Activated naive CD4-positive, alpha-beta T cell treated with anti-CD3 and anti-CD28 coated beads for 36 hours (primary cell): ENCODE measurements around the gene RTL10. TPM values are rescaled to one million over a fixed set of nuclear protein-coding genes. Genes with fewer than 3 reads are reported as not detected.

Experiments used
- CTCF ChIA-PET: fragments of 350-600 bp; sonication (Branson Sonifier 250); formaldehyde crosslinking; loops from one replicate; lab custom pipeline; 2021; ENCODE audit warnings: antibody characterized with exemption; lab: Charles Lee
- DNase-seq: peaks from one replicate; pipeline ENCODE4 v3.0.0-alpha.2; 2020
- H3K27ac Mint-ChIP-seq: one replicate; pipeline ENCODE4 v1.8.0; 2021; ENCODE audit warnings: mild to moderate bottlenecking, mixed read lengths
- H3K27me3 Mint-ChIP-seq: one replicate; pipeline ENCODE4 v1.8.0; 2021; ENCODE audit warnings: low read depth, mixed read lengths
- H3K36me3 Mint-ChIP-seq: one replicate; pipeline ENCODE4 v1.8.0; 2021; ENCODE audit warnings: low read depth, mixed read lengths
- H3K4me1 Mint-ChIP-seq: one replicate; pipeline ENCODE4 v1.8.0; 2021; ENCODE audit warnings: low read depth, mixed read lengths
- H3K4me3 Mint-ChIP-seq: one replicate; pipeline ENCODE4 v1.8.0; 2021; ENCODE audit warnings: mild to moderate bottlenecking, moderate library complexity, mixed read lengths
- H3K9me3 Mint-ChIP-seq: one replicate; pipeline ENCODE4 v1.8.0; 2021; ENCODE audit warnings: mixed read lengths
- intact Hi-C: fragments of 100-400 bp; cut with micrococcal nuclease; formaldehyde crosslinking; loops from one replicate; pipeline ENCODE4 v1.15.1; 2023
- total RNA-seq, 2 experiments: library from RNA; stranded (reverse); gene quantifications; one replicate each; pipeline ENCODE4 v1.2.3, GENCODE V29; 2021

The RTL10 gene
- total RNA-seq, 2 experiments from 2014 or later, result 10.9 to 11.9 TPM

DNA sequence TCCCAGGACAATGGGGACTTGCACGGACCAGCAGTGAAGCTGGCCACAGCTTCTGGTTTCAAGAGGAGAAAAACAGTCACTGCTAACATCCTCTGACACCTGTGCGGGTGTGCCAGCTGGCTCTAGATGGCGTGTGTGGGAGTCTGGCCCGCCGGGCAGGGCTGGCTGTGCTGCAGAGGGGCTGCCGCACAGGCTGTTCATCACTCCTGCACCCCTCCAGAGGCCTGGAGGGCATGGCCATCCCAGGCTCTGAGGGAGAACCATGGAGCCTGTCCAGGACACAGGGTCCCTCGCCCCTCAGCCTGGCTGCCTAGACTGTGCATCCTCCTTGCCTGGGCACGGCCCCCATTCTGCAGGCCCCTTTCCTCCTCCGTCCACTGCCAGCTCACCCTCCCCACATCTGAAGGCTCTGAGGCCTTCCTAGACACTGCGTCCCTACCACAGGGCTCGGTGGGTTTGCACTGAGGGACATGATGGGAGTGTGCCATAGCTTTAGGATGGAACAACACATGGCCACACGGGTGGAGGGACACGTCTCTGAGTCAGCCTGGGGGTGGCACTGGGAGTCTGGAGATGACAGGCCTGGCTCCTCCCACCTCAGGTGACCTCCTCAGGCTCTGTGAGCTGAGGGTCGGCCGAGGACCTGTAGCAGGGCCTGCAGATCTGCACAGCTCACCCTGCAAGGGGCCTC lies 42.1 kb upstream of the RTL10 start:
- Mint-ChIP-seq H3K27ac (no peak overlapping the region), H3K27me3 (no peaks in the 10 kb centered on the region), H3K9me3 (no peaks in the 10 kb centered on the region), H3K36me3 (peaks cover 3% of the 10 kb centered on the region), H3K4me3 (no peak overlapping the region), H3K4me1 (peaks cover 50% of the 10 kb centered on the region)
- peak; percentile 55 for DNase-seq
- intact Hi-C loops, result no loop called here
- CTCF ChIA-PET, result interaction anchor here (0.9 to 1.6 kb wide), 5 partner anchors 8 to 167 kb away, joined by 3 to 8 read pairs (median 4); no protein-coding TSS in a partner anchor

DNA sequence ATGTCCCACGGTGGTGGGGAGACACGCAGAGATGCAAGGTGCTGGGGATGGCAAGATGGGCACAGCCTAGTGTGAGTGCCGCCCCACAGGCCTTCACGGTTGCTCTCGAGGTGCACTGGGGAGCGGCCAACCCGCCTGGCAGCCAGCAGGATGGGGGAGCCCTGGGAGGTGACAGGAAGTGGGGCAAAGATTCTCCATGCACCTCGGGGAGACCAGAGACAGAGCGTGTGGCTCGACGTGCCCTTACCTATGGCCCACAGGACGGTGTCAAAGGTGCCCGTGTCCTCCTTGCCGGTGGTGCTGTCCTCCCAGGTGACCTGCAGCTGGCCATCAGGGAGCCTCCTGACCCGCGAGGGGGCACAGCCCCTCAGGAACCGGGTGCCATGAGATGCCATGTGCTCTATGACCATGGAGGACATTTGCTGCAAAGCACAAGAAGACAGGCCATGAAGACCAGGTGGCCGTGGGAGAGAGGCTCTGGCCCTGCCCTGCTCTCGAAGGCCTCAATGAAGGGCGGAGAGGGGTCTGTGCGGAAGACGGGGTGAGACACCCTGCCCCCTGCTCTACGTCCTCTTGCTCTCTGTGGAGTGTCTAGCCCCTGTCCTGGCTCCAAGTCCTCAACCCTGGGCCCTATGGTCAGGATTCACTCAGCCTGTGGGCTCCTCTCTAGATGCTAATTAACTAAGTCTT lies 40.6 kb upstream of the RTL10 start:
- Mint-ChIP-seq H3K4me1 (peaks cover 65% of the 10 kb centered on the region), H3K27ac (no peak overlapping the region), H3K36me3 (peaks cover 3% of the 10 kb centered on the region), H3K27me3 (no peaks in the 10 kb centered on the region), H3K4me3 (no peak overlapping the region), H3K9me3 (no peaks in the 10 kb centered on the region)
- CTCF ChIA-PET, result interaction anchor here (1.3 kb wide), 1 partner anchor 165 kb away, joined by 3 read pairs; no protein-coding TSS in a partner anchor
- no peak for DNase-seq
- intact Hi-C loops, result no loop called here

DNA sequence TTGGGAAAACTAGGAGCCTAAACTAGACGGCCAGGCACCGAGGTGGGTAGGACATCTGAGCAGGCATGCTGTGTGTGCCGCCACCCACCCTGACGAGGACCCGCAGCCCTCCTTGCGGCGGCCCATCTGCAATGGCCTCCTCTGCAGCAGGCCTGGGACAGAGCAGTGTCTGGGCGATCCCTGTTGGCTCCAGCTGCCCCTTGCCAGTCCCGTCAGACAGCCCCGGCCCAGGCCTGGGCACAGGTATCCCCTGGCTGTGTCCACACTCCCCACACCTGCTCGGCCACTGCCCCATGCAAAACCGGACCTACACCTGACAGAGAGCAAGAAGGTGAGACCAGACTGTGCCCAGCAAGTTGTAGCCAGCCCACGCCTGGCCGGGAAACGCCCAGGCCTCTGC lies 38.7 kb upstream of the RTL10 start:
- peak overlapping the region; percentile 1 for H3K27ac Mint-ChIP-seq
- no peak overlapping the region for H3K4me3 Mint-ChIP-seq
- peaks cover 2% of the 10 kb centered on the region for H3K36me3 Mint-ChIP-seq
- CTCF ChIA-PET, result interaction anchor here (1.7 kb wide), 1 partner anchor 18 kb away, joined by 5 read pairs; no protein-coding TSS in a partner anchor
- intact Hi-C loops, result loop anchor here (2.0 to 5.0 kb wide), 3 partner anchors 17 to 286 kb away; no protein-coding TSS in a partner anchor
- H3K27me3 Mint-ChIP-seq, result no peaks in the 10 kb centered on the region
- no peaks in the 10 kb centered on the region for H3K9me3 Mint-ChIP-seq
- DNase-seq, result no peak
- H3K4me1 Mint-ChIP-seq, result peaks cover 72% of the 10 kb centered on the region

DNA sequence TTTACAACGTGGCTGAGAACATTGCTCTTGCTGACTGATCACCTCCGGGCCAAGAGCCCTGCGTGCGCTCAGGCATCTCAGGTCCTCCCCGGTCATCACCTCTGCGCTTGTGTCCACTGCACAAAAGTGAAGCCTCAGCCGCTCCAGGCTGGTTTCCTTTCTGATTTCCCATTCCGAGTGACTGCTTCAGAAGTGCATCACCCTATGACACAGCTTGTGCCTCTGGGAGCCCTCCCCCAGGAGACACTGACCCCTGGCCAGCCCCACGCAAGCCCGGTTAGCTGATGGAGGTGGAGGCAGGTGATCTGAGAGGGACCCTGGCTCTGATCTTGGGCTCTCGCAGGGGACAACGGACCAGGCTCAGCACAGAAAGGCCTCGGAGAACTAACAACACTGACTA lies 38.3 kb upstream of the RTL10 start:
- intact Hi-C loops, result loop anchor here (1.0 to 5.0 kb wide), 4 partner anchors 18 to 414 kb away; partner anchors contain the start of genes CDC45 and UFD1
- Mint-ChIP-seq H3K27me3 (no peaks in the 10 kb centered on the region), H3K9me3 (no peaks in the 10 kb centered on the region), H3K36me3 (peaks cover 2% of the 10 kb centered on the region), H3K4me3 (no peak overlapping the region), H3K4me1 (peaks cover 75% of the 10 kb centered on the region), H3K27ac (peak overlapping the region; percentile 95)
- CTCF ChIA-PET, result interaction anchor here (1.1 to 3.3 kb wide), 3 partner anchors 18 to 162 kb away, joined by 3 to 15 read pairs (median 5); no protein-coding TSS in a partner anchor
- DNase-seq, result no peak

DNA sequence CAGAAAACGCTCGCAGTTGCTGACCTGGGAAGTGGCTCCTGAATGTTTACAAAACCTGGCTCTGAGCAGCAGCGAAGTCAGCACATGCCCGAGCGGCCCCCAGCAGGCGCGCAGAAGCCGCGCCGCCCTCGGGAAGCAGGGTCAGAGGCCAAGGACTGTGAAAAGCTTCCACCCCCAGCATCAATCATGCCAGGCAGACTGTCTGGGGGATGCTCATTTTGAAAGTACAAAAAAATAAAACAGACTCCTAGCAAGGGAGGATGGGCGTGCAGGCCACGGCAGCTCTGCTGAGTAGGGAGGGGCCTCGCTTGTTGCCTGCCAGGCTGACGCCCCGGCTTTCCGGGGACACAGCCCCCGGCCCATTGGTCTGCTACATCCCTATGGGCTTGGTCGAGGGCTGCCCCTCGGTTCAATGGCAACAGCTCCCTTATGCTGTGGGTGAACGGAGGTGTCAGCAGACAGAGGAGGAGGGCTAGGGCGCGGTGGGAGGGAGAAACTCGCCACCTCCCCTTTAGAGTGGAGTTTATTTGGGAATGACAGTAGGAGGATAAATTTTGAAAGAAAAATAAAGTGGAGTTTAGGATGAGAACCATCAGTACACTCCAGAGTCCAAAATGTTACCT lies 37.7 kb upstream of the RTL10 start:
- Mint-ChIP-seq H3K9me3 (no peaks in the 10 kb centered on the region), H3K27me3 (no peaks in the 10 kb centered on the region), H3K4me1 (peaks cover 79% of the 10 kb centered on the region), H3K27ac (peak overlapping the region; percentile 95), H3K36me3 (peaks cover under 1% of the 10 kb centered on the region), H3K4me3 (peak overlapping the region; percentile 74)
- CTCF ChIA-PET, result interaction anchor here (1.1 to 3.3 kb wide), 4 partner anchors 19 to 161 kb away, joined by 3 to 15 read pairs (median 6); no protein-coding TSS in a partner anchor
- DNase-seq, result peak; percentile 84
- intact Hi-C loops, result loop anchor here (1.0 to 5.0 kb wide), 4 partner anchors 18 to 413 kb away; partner anchors contain the start of genes CDC45 and UFD1

DNA sequence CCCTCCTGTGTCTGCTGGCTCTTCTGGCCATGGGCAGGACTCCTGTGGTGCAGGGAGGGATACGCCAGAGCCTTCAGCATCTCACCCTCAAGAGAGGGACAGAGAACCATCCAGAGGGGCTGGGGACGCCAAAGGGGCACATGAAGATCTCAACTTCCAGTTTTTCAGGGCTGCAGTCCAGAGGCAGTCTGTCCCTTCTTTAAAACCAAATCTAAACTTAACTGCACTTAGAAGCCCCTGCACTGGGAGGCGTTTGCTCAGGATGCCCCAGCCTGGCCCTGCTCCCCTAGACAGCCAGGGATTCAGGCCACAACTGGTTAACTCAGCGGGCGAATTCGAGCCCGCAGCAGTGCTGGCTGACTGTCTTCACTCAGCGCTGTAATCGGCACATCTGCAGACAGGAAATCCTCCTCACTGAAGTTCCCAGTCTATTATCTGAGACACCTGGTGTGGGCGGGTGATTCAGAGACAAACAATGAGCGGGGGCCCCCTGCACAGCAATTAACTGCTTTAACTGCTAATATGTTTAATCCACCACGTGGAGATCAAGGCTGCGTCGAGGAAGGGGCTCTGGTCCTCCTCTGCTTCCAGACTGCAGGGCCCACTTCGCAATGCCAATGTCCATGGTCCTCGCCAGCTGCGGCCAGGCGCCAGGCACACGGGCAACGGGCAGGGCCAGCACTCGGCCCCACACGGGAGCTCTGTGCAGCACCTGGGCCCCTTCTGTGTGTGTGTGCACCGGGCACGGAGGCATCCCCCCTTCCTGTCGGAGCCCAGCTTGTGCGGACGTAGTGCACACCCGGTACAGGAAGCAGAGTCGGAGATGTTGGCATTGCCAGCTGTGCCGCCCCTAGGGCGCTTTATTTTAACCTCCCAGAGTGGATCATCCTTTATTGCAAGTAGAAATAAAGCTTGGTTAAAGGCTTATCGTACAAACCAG lies 36.9 kb upstream of the RTL10 start:
- Mint-ChIP-seq H3K27me3 (no peaks in the 10 kb centered on the region), H3K9me3 (no peaks in the 10 kb centered on the region), H3K4me3 (peak overlapping the region; percentile 74), H3K27ac (peak overlapping the region; percentile 95), H3K4me1 (peaks cover 80% of the 10 kb centered on the region), H3K36me3 (no peaks in the 10 kb centered on the region)
- CTCF ChIA-PET, result interaction anchor here (0.9 to 3.3 kb wide), 7 partner anchors 10 to 161 kb away, joined by 3 to 15 read pairs (median 5); no protein-coding TSS in a partner anchor
- intact Hi-C loops, result loop anchor here (1.0 to 5.0 kb wide), 7 partner anchors 19 to 412 kb away; partner anchors contain the start of genes CDC45, RANBP1, TRMT2A and UFD1
- DNase-seq, result peak; percentile 95

DNA sequence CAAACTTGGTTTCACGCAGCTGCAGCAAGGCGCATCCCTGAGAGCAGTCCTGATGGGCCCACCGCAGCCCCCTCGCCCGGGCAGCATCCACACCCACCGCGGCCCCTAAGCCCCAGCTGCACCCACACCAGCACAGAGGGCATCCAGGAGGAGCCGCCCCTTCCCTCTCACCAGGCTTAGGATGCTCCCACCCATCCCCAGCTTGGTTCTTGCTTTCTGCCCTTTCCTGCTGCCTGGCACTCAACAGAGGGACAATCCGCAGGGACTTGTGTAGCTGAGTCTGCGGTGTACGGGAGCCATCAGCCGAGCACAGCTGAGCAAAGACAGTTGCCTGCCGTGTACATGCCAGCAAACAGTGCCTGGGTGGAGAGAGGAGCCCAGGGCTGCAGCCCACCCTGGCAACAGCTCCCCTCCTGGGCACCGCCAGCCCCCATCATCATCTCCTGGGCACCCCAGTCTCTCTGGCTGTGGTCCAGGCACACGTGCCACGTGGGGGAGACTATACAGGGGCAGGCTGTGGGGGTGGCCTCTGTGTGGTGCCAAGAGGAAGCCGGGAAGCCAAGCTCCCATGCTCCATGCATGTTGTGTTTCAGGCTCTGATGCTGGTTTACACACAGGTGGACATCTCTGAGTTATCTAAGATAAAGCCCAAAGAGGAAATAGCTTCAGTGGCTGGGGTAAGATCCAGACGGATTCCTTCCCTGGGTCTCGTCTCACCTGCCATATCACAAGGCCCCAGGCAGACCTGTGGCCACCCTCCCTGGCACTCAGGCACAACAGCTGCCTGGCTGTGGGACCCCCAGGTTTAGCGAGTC lies 36.0 kb upstream of the RTL10 start:
- Mint-ChIP-seq H3K27me3 (no peaks in the 10 kb centered on the region), H3K4me1 (peaks cover 80% of the 10 kb centered on the region), H3K4me3 (peak overlapping the region; percentile 74), H3K9me3 (no peaks in the 10 kb centered on the region), H3K36me3 (no peaks in the 10 kb centered on the region), H3K27ac (peak overlapping the region; percentile 95)
- CTCF ChIA-PET, result interaction anchor here (0.7 to 3.3 kb wide), 9 partner anchors 11 to 173 kb away, joined by 3 to 15 read pairs (median 3); no protein-coding TSS in a partner anchor
- intact Hi-C loops, result loop anchor here (1.0 to 5.0 kb wide), 6 partner anchors 35 to 283 kb away; partner anchors contain the start of genes RANBP1 and TRMT2A
- no peak for DNase-seq

DNA sequence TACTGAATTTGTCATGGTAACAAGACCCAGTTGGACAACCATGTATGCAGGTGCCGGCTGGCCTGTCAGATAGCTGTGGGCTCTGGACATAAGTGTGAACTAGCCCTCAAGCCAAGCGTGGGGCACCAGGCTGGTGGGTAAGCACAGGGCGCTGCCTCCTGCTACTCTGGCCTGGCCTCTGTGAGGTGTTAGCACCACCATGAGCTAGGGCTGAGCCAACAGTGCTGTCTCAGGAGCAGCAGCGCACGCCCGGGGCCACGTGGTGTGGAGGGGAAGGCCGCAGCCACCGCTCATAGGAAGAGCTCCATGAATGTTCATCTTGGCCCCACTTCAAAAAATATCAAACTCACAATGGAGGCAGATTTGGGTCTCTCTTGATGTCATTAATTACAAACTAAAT lies 35.3 kb upstream of the RTL10 start:
- peak; percentile 89 for DNase-seq
- H3K27me3 Mint-ChIP-seq, result no peaks in the 10 kb centered on the region
- no peaks in the 10 kb centered on the region for H3K9me3 Mint-ChIP-seq
- CTCF ChIA-PET, result interaction anchor here (0.6 to 3.3 kb wide), 10 partner anchors 12 to 173 kb away, joined by 3 to 15 read pairs (median 3); no protein-coding TSS in a partner anchor
- H3K4me3 Mint-ChIP-seq, result peak overlapping the region; percentile 20
- no peaks in the 10 kb centered on the region for H3K36me3 Mint-ChIP-seq
- intact Hi-C loops, result loop anchor here (1.0 to 5.0 kb wide), 4 partner anchors 134 to 283 kb away; partner anchors contain the start of genes RANBP1 and TRMT2A
- H3K4me1 Mint-ChIP-seq, result peaks cover 81% of the 10 kb centered on the region
- H3K27ac Mint-ChIP-seq, result peak overlapping the region; percentile 86

DNA sequence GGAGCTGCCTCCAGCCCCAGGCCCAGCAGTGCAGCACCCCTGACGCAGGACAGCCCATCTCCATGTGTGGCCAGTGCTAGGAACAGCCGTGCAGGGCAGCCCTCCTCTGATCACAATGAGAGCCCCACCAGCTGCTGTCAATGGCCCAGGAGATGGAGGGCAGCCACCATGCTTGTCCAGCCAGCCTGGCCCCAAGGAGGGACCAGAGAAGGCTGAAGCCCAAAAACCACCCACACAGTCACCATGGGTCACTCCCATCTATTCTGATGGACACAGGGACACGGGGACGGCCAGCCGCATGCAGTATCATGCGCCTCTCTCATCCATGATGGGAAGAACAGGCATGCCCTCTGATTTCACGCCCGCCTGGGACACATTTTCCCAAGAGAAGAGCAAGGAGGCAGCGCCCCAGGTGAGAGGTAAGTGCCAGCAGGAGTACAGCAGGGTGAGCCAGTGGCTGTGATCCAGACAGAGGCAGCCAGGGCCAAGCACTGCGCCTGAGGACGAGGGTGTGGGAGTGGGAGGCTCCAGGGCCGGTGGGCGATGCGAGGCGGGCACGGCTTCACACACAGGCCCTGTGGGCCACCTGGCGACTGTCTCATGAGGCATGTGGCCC lies 33.6 kb upstream of the RTL10 start:
- Mint-ChIP-seq H3K36me3 (no peaks in the 10 kb centered on the region), H3K4me3 (no peak overlapping the region), H3K27ac (peak overlapping the region; percentile 75), H3K9me3 (no peaks in the 10 kb centered on the region), H3K27me3 (no peaks in the 10 kb centered on the region), H3K4me1 (peaks cover 73% of the 10 kb centered on the region)
- CTCF ChIA-PET, result interaction anchor here (3.4 kb wide), 1 partner anchor 158 kb away, joined by 14 read pairs; no protein-coding TSS in a partner anchor
- intact Hi-C loops, result no loop called here
- DNase-seq, result no peak
